ENCODE measurements around the gene NRCAM.

The NRCAM gene

GRCh38 chr7:108424013-108424412, 32.2 kb downstream of the NRCAM start:
- no peaks in the 10 kb centered on the region for H3K9me3 ChIP-seq (ENCODE audit: insufficient read depth, low read depth, low read length)
- H3K4me1 ChIP-seq (ENCODE audit: insufficient read depth, low read length) = peaks cover 3% of the 10 kb centered on the region; the same call in 1 of the 2 replicates
- no peaks in the 10 kb centered on the region for H3K27me3 ChIP-seq (ENCODE audit: insufficient read depth, low read length)
- 82% methylated on average over 4 of the region's 4 CpGs for WGBS
- no peak overlapping the region for H3K4me3 ChIP-seq (ENCODE audit: low read length)
- no peaks in the 10 kb centered on the region for H3K36me3 ChIP-seq (ENCODE audit: insufficient read depth, low read length)
- no peak overlapping the region for H3K27ac ChIP-seq (ENCODE audit: low read depth, low read length)
- no peak overlapping the region for H3K9ac ChIP-seq (ENCODE audit: low read depth, low read length)

- H3K9ac ChIP-seq (ENCODE audit: low read depth, low read length) = no peak overlapping the region
- peaks cover 3% of the 10 kb centered on the region; the same call in 1 of the 2 replicates for H3K4me1 ChIP-seq (ENCODE audit: insufficient read depth, low read length)
- H3K9me3 ChIP-seq (ENCODE audit: insufficient read depth, low read depth, low read length) = no peaks in the 10 kb centered on the region
- 91% methylated on average over 4 of the region's 5 CpGs for WGBS
- no peak overlapping the region for H3K27ac ChIP-seq (ENCODE audit: low read depth, low read length)
- no peak overlapping the region for H3K4me3 ChIP-seq (ENCODE audit: low read length)
- no peaks in the 10 kb centered on the region for H3K36me3 ChIP-seq (ENCODE audit: insufficient read depth, low read length)
- H3K27me3 ChIP-seq (ENCODE audit: insufficient read depth, low read length) = no peaks in the 10 kb centered on the region
Observed at GRCh38 chr7:108423089-108423989, 32.9 kb downstream of the NRCAM start.

- Histone ChIP-seq H3K27me3 (ENCODE audit: insufficient read depth, low read length) (no peaks in the 10 kb centered on the region), H3K36me3 (ENCODE audit: insufficient read depth, low read length) (no peaks in the 10 kb centered on the region), H3K4me3 (ENCODE audit: low read length) (no peak overlapping the region), H3K9me3 (ENCODE audit: insufficient read depth, low read depth, low read length) (no peaks in the 10 kb centered on the region), H3K9ac (ENCODE audit: low read depth, low read length) (no peak overlapping the region), H3K27ac (ENCODE audit: low read depth, low read length) (no peak overlapping the region), H3K4me1 (ENCODE audit: insufficient read depth, low read length) (peaks cover 3% of the 10 kb centered on the region; the same call in 1 of the 2 replicates)
- 71% methylated on average over 3 of the region's 3 CpGs for WGBS
Observed at GRCh38 chr7:108421720-108422331, 34.4 kb downstream of the NRCAM start.

GRCh38 chr7:108419961-108420908, 36.0 kb downstream of the NRCAM start:
- peaks cover 3% of the 10 kb centered on the region; the same call in 1 of the 2 replicates for H3K4me1 ChIP-seq (ENCODE audit: insufficient read depth, low read length)
- no peaks in the 10 kb centered on the region for H3K36me3 ChIP-seq (ENCODE audit: insufficient read depth, low read length)
- H3K27ac ChIP-seq (ENCODE audit: low read depth, low read length) = no peak overlapping the region
- no peak overlapping the region for H3K4me3 ChIP-seq (ENCODE audit: low read length)
- no peaks in the 10 kb centered on the region for H3K9me3 ChIP-seq (ENCODE audit: insufficient read depth, low read depth, low read length)
- WGBS = 84% methylated on average over 4 of the region's 7 CpGs
- no peak overlapping the region for H3K9ac ChIP-seq (ENCODE audit: low read depth, low read length)
- no peaks in the 10 kb centered on the region for H3K27me3 ChIP-seq (ENCODE audit: insufficient read depth, low read length)

GRCh38 chr7:108418946-108419345, 37.3 kb downstream of the NRCAM start:
- H3K4me1 ChIP-seq (ENCODE audit: insufficient read depth, low read length) = peaks cover 8% of the 10 kb centered on the region; the same call in 1 of the 2 replicates
- 93% methylated on average over 7 of the region's 7 CpGs for WGBS
- no peaks in the 10 kb centered on the region for H3K27me3 ChIP-seq (ENCODE audit: insufficient read depth, low read length)
- no peak overlapping the region for H3K9ac ChIP-seq (ENCODE audit: low read depth, low read length)
- no peak overlapping the region for H3K27ac ChIP-seq (ENCODE audit: low read depth, low read length)
- H3K4me3 ChIP-seq (ENCODE audit: low read length) = no peak overlapping the region
- no peaks in the 10 kb centered on the region for H3K9me3 ChIP-seq (ENCODE audit: insufficient read depth, low read depth, low read length)
- H3K36me3 ChIP-seq (ENCODE audit: insufficient read depth, low read length) = no peaks in the 10 kb centered on the region

- no peaks in the 10 kb centered on the region for H3K27me3 ChIP-seq (ENCODE audit: insufficient read depth, low read length)
- no peaks in the 10 kb centered on the region for H3K36me3 ChIP-seq (ENCODE audit: insufficient read depth, low read length)
- no peak overlapping the region for H3K4me3 ChIP-seq (ENCODE audit: low read length)
- WGBS = 77% methylated on average over 2 of the region's 2 CpGs
- no peaks in the 10 kb centered on the region for H3K9me3 ChIP-seq (ENCODE audit: insufficient read depth, low read depth, low read length)
- no peak overlapping the region for H3K27ac ChIP-seq (ENCODE audit: low read depth, low read length)
- no peak overlapping the region for H3K9ac ChIP-seq (ENCODE audit: low read depth, low read length)
- H3K4me1 ChIP-seq (ENCODE audit: insufficient read depth, low read length) = peaks cover 15% of the 10 kb centered on the region; the same call in 1 of the 2 replicates
Observed at GRCh38 chr7:108417926-108418325, 38.3 kb downstream of the NRCAM start.

GRCh38 chr7:108417144-108417543, 39.1 kb downstream of the NRCAM start:
- H3K4me3 ChIP-seq (ENCODE audit: low read length) = no peak overlapping the region
- H3K9me3 ChIP-seq (ENCODE audit: insufficient read depth, low read depth, low read length) = no peaks in the 10 kb centered on the region
- WGBS = 89% methylated on average over 4 of the region's 4 CpGs
- H3K36me3 ChIP-seq (ENCODE audit: insufficient read depth, low read length) = no peaks in the 10 kb centered on the region
- no peaks in the 10 kb centered on the region for H3K27me3 ChIP-seq (ENCODE audit: insufficient read depth, low read length)
- H3K9ac ChIP-seq (ENCODE audit: low read depth, low read length) = no peak overlapping the region
- peaks cover 15% of the 10 kb centered on the region; the same call in 1 of the 2 replicates for H3K4me1 ChIP-seq (ENCODE audit: insufficient read depth, low read length)
- H3K27ac ChIP-seq (ENCODE audit: low read depth, low read length) = no peak overlapping the region

- H3K27ac ChIP-seq (ENCODE audit: low read depth, low read length) = no peak overlapping the region
- H3K36me3 ChIP-seq (ENCODE audit: insufficient read depth, low read length) = no peaks in the 10 kb centered on the region
- peaks cover 12% of the 10 kb centered on the region; the same call in 1 of the 2 replicates for H3K4me1 ChIP-seq (ENCODE audit: insufficient read depth, low read length)
- WGBS = 87% methylated on average over 8 of the region's 8 CpGs
- H3K4me3 ChIP-seq (ENCODE audit: low read length) = no peak overlapping the region
- H3K27me3 ChIP-seq (ENCODE audit: insufficient read depth, low read length) = no peaks in the 10 kb centered on the region
- H3K9ac ChIP-seq (ENCODE audit: low read depth, low read length) = 0 out of 2 replicates have a peak overlapping the region, but pooled peaks have one; percentile 16
- H3K9me3 ChIP-seq (ENCODE audit: insufficient read depth, low read depth, low read length) = no peaks in the 10 kb centered on the region
Observed at GRCh38 chr7:108415821-108416536, 40.3 kb downstream of the NRCAM start.

- no peaks in the 10 kb centered on the region for H3K36me3 ChIP-seq (ENCODE audit: insufficient read depth, low read length)
- H3K4me3 ChIP-seq (ENCODE audit: low read length) = no peak overlapping the region
- whole genome bisulfite sequencing = 98% methylated on average over 4 of the region's 4 CpGs
- H3K9ac ChIP-seq (ENCODE audit: low read depth, low read length) = no peak overlapping the region
- H3K9me3 ChIP-seq (ENCODE audit: insufficient read depth, low read depth, low read length) = no peaks in the 10 kb centered on the region
- peaks cover 12% of the 10 kb centered on the region; the same call in 1 of the 2 replicates for H3K4me1 ChIP-seq (ENCODE audit: insufficient read depth, low read length)
- H3K27ac ChIP-seq (ENCODE audit: low read depth, low read length) = no peak overlapping the region
- H3K27me3 ChIP-seq (ENCODE audit: insufficient read depth, low read length) = no peaks in the 10 kb centered on the region
Observed at GRCh38 chr7:108415084-108415483, 41.2 kb downstream of the NRCAM start.

- whole genome bisulfite sequencing = 66% methylated on average over 3 of the region's 3 CpGs
- Histone ChIP-seq H3K27ac (ENCODE audit: low read depth, low read length) (no peak overlapping the region), H3K4me3 (ENCODE audit: low read length) (no peak overlapping the region), H3K4me1 (ENCODE audit: insufficient read depth, low read length) (peaks cover 12% of the 10 kb centered on the region; the same call in 1 of the 2 replicates), H3K9me3 (ENCODE audit: insufficient read depth, low read depth, low read length) (no peaks in the 10 kb centered on the region), H3K9ac (ENCODE audit: low read depth, low read length) (no peak overlapping the region), H3K36me3 (ENCODE audit: insufficient read depth, low read length) (no peaks in the 10 kb centered on the region), H3K27me3 (ENCODE audit: insufficient read depth, low read length) (no peaks in the 10 kb centered on the region)
Observed at GRCh38 chr7:108413782-108414492, 42.3 kb downstream of the NRCAM start.

All from HUES64 (cell line).